GM12891 (cell line): ENCODE data around the gene PSMB1.
"Not testable (repeated sequence)": the region's sequence is repeated elsewhere in the genome, so short reads cannot be mapped to it uniquely, and the experiment has no call there.

Experiments used
- DNase-seq: peaks from one replicate; pipeline ENCODE4 v3.0.0; 2011; ENCODE audit warnings: low spot score; ENCODE audit not compliant: insufficient read length
- FAIRE-seq: peaks from 2 replicates; lab custom pipeline; 2011; peaks lifted over from hg19 to GRCh38; lab: Jason Lieb, UNC
- PAX5 ChIP-seq: IDR thresholded peaks from 2 replicates; pipeline ENCODE4 v1.6.1; 2011; ENCODE audit warnings: low read length, moderate library complexity, mild to moderate bottlenecking; ENCODE audit not compliant: insufficient read depth, severe bottlenecking
- POLR2A ChIP-seq: IDR thresholded peaks from 2 replicates; pipeline ENCODE4 v1.6.1; 2011; ENCODE audit warnings: low read depth, low read length, control low read depth
- POLR2AphosphoS5 ChIP-seq: IDR thresholded peaks from 2 replicates; pipeline ENCODE4 v1.6.1; 2011; ENCODE audit warnings: low read depth, low read length, control low read depth
- POU2F2 ChIP-seq: IDR thresholded peaks from 2 replicates; pipeline ENCODE4 v1.6.1; 2011; ENCODE audit warnings: low read depth, mild to moderate bottlenecking, control low read depth, low read length, moderate library complexity
- SPI1 ChIP-seq: IDR thresholded peaks from 2 replicates; pipeline ENCODE4 v1.6.1; 2011; ENCODE audit warnings: low read depth, low read length, control low read depth
- TAF1 ChIP-seq: IDR thresholded peaks from 2 replicates; pipeline ENCODE4 v1.6.1; 2011; ENCODE audit warnings: low read depth, low read length, control low read depth

PSMB1 gene

DNA sequence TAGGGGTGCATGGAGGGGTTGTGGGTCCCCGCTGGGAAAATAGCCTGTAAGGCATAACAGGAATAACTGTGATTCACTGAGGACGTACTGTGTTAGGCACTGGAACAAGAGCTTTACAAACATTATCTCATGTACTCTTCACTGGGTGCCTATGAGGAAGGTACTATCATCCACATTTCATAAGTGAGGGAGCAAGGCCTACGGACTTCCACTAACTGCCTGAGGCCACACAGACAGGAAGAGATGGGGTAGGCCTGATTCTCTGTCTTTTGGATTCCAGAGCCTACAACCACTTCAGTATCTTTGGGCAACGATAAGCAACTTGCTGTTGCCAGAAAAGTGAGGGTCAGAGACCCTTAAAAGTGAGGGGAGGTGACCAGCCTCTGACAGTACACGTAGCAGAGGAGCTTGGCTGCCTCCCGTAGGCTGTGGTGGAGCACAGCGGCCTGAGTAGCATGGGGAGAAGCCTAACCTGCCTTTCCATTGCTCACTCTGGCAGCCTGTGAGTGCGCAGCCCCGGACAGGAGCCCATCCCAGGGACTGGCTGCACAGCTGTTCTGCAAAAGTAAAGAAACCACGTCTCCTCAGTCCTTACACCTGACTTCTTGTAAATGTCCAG is 30.4 kb downstream of the PSMB1 start:
- FAIRE-seq (peak; percentile 35), DNase-seq (no peak)
- TF ChIP-seq TAF1 (no peak), PAX5 (no peak), POU2F2 (no peak), POLR2AphosphoS5 (no peak), SPI1 (no peak), POLR2A (no peak)

DNA sequence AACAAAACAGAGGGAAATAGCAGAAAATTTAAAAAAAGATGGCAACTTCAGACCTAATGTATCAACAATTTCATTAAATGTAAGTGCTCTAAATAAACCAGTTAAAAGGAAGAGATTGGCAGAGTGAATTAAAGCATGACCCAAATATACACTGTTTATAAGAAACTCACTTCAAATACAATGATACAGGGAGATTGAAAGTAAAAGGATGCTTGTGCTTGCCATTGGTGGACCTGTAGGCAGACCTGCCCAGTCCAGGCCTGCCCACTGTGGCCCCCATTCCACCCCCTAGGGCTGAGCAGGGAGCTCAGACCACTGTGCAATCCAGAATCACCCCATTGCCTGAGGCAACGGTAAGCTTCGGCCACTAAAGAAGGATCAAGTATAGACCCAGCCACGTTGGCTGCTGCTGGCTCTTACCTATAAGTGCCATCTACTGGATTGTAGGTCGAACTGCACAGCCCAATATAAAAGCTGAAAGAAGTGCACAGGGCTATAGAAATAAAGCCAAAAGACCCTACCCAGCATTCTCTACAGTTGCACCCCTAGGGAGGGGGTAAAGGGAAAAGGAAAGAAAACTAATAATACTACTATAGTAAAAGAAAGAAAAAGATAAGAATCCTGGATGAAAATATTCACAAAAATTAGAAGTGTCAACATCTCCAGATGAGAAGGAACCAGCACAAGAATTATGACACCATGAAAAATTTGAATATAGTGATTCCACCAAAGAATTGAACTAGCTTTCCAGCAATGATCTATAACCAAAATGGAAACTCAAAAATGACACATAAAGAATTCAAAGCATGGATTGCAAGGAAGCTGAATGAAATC is 36.1 kb downstream of the PSMB1 start:
- DNase-seq, result peak; percentile 17
- FAIRE-seq, result peak; percentile 88
- TF ChIP-seq POU2F2, result no peak
- TF ChIP-seq POLR2AphosphoS5, result no peak
- no peak for TF ChIP-seq SPI1
- TF ChIP-seq POLR2A, result no peak
- no peak for TF ChIP-seq PAX5
- no peak for TF ChIP-seq TAF1

DNA sequence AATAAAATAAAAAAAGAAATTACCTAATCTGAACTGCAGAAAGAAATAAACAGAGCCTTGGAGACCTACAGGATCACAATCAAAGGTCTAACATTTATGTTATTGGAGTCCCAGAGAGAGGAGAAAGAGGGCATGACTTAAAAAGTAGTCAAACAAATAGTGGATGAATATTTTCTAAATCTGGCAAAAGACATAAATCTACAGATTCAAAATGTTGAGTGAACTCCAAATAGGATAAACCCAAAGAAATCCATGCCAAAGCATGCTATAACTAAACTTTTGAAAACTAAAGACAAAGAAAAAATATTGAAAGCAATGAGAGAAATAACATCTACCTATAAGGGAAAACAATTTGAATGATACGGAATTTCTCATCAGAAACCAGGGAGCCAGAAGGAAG is 38.2 kb downstream of the PSMB1 start:
- FAIRE-seq (no peak), DNase-seq (no peak)
- no peak for TF ChIP-seq TAF1
- TF ChIP-seq POLR2A, result no peak
- TF ChIP-seq PAX5, result no peak
- TF ChIP-seq SPI1, result no peak
- no peak for TF ChIP-seq POU2F2
- TF ChIP-seq POLR2AphosphoS5, result no peak

DNA sequence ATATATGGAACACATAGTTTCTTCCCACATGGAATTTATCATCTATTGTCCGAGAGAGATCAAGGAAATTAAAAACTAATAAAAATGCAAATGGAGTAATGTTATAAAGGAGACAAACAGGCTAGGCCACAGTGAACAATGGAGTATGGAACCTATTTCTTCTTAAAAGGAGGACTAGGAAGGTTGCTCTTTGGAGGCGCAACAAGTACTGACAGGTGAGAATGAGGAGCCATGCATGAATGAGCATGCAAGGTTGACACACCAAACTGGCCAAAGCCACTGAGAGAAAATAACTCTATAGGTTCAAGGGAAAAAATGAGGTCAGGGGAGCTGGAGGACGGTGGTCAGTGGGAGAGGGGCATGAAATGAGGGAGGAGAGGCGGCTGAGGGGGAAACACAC is 40.9 kb downstream of the PSMB1 start:
- TF ChIP-seq SPI1 (no peak), POU2F2 (no peak), TAF1 (no peak), POLR2AphosphoS5 (no peak), POLR2A (no peak), PAX5 (no peak)
- DNase-seq, result no peak
- no peak for FAIRE-seq

DNA sequence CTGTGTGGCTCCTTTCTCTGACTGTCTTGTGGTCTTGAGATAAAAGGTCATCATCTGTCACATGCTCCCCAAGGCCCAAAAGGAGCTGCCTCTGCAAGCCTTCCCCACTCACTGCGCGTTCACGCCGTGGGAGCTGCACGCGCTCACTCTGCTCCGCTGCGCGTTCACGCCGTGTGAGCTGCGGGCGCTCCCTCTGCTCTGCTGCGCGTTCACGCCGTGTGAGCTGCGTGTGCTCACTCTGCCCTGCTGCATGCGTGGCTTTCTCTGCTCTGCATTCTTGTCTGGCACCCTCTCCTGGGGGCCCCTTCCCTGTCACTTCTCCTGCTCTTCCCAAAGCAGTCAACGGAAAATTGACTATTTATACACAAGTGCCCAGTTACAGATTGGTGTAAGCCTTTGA is 42.5 kb downstream of the PSMB1 start:
- FAIRE-seq, result no peak
- DNase-seq, result no peak
- TF ChIP-seq POLR2A (no peak), PAX5 (no peak), POLR2AphosphoS5 (no peak), POU2F2 (no peak), TAF1 (no peak), SPI1 (no peak)

DNA sequence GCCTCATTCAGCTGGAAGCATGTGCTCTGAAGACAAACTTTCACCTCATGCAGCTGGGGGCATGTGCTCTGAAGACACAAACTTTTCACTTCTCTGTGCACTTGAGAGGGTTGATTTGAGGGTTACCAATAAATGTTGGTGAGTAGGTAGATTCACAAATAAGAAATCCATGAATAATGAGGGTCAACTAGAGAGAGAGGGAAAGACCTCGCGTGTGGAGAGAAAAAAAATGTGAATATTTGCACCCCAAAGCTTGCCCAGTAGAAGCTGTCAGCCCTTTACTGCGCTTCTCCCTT is 43.4 kb downstream of the PSMB1 start:
- no peak for FAIRE-seq
- TF ChIP-seq POLR2A, result no peak
- no peak for TF ChIP-seq SPI1
- TF ChIP-seq TAF1, result no peak
- no peak for TF ChIP-seq POLR2AphosphoS5
- no peak for TF ChIP-seq PAX5
- no peak for TF ChIP-seq POU2F2
- no peak for DNase-seq

DNA sequence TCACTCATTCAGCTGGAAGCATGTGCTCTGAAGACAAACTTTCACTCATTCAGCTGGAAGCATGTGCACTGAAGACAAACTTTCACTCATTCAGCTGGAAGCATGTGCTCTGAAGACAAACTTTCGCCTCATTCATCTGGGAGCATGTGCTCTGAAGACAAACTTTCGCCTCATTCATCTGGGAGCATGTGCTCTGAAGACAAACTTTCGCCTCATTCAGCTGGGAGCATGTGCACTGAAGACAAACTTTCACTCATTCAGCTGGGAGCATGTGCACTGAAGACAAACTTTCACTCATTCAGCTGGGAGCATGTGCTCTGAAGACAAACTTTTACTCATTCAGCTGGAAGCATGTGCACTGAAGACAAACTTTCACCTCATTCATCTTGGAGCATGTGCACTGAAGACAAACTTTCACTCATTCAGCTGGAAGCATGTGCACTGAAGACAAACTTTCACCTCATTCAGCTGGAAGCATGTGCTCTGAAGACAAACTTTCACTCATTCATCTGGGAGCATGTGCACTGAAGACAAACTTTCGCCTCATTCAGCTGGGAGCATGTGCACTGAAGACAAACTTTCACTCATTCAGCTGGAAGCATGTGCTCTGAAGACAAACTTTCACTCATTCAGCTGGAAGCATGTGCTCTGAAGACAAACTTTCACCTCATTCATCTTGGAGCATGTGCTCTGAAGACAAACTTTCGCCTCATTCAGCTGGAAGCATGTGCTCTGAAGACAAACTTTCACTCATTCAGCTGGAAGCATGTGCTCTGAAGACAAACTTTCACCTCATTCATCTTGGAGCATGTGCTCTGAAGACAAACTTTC is 44.0 kb downstream of the PSMB1 start:
- DNase-seq, FAIRE-seq: not testable (repeated sequence)

DNA sequence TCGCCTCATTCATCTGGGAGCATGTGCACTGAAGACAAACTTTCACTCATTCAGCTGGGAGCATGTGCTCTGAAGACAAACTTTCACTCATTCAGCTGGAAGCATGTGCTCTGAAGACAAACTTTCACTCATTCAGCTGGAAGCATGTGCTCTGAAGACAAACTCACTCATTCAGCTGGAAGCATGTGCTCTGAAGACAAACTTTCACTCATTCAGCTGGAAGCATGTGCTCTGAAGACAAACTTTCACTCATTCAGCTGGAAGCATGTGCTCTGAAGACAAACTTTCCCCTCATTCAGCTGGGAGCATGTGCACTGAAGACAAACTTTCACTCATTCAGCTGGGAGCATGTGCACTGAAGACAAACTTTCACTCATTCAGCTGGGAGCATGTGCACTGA is 44.8 kb downstream of the PSMB1 start:
- FAIRE-seq, result not testable (repeated sequence)

DNA sequence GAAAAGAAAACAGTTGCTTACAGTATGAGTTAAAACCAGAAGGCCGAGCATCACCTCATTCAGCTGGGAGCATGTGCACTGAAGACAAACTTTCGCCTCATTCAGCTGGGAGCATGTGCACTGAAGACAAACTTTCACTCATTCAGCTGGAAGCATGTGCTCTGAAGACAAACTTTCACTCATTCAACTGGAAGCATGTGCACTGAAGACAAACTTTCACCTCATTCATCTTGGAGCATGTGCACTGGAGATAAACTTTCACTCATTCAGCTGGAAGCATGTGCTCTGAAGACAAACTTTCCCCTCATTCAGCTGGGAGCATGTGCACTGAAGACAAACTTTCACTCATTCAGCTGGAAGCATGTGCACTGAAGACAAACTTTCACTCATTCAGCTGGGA is 45.4 kb downstream of the PSMB1 start:
- not testable (repeated sequence) for FAIRE-seq, DNase-seq

More for the DNA sequence above, 44.8 kb downstream of the PSMB1 start:
- not testable (repeated sequence) for DNase-seq

DNA sequence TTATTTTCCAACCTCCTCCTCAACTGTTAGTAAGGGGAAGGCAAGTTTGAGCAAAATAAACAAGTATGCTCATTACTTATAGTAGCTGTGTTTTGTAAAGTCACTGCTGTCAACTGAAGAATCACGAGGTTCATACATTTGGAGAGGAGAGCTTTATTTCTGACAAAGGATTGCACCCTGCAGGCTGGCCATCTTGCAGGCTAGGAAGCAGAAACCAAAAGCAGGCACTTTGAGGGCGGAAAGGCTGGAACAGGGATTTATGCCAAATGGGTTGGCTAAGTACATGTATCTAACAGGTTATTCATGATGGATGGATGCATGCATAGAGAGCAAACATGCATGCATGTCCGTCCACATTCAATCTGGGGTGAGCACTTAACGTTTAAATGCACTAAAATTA is 46.7 kb downstream of the PSMB1 start:
- TF ChIP-seq POLR2AphosphoS5, result no peak
- no peak for TF ChIP-seq PAX5
- TF ChIP-seq POLR2A, result no peak
- no peak for TF ChIP-seq POU2F2
- no peak for TF ChIP-seq TAF1
- FAIRE-seq (no peak), DNase-seq (no peak)
